GM18520 (cell line): Measurements from ENCODE around the gene RARG.
"Not testable (repeated sequence)": the region's sequence is repeated elsewhere in the genome, so short reads cannot be mapped to it uniquely, and the experiment has no call there.

ENCODE experiments used
- ATAC-seq: cut with Tn5 transposase; IDR thresholded peaks from one replicate; pipeline ENCODE4 v1.9.1; 2021; ENCODE audit not compliant: unreplicated experiment

RARG gene

DNA sequence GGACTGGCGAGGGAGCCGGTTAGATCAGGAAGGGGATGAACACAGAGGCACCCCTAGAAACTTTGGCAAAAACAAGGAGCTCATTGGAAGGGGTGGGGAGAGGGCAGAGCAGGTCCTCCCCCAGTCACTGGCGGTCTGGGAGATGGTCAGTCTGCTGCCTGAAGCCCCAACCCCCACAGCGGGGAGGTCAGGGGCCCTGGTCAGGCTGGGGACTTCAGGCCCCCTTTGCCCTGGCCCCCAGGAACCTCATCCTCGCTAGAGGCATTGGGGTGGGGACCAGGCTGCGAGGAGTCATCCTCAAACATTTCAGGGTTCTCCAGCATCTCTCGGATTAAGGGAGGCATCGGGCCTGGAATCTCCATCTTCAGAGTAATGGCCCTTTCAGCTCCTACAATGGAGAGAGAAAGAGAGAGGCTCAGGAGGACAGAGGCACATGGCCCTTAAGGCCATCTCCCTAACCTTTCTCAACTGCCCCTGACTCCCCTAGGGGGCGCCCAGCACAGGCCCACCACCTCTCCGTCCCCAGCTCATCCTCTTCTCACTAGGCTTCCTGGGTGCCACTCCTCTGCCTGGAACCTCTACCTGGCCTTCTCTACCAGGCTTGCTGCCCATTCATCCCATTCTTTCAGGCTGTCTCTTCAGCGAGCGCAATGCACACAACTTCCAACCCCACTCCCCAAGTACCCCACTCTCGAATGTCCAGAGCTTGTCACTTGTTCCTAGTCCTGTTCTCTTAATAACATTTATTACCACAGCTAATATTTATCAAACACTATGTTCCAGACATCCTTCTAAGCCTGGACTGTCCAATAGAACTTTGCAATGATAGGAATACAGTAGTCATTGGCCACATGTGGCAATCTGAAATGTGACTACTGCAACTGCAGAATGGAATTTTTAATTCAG lies 20.3 kb downstream of the RARG start:
- no peak for ATAC-seq

DNA sequence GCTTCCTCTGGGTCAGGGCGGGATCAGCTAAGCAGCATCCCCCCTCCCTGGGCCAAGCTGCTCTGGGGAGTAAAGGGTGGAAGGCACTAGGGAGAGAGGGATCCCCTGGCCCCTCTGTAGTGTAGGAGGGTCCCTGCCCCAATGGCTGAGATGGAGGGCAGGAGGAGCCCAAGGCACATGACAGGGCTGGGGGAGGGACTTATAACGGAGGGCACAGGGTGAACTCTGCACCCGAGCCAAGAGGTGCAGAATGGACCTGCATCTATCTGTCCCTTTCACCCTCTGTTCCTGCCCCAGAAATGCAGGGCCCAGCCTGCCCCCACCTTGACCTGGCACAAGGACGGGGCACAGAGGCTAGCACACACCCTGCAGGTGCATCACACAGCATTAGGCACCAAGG lies 21.2 kb downstream of the RARG start:
- no peak for ATAC-seq

DNA sequence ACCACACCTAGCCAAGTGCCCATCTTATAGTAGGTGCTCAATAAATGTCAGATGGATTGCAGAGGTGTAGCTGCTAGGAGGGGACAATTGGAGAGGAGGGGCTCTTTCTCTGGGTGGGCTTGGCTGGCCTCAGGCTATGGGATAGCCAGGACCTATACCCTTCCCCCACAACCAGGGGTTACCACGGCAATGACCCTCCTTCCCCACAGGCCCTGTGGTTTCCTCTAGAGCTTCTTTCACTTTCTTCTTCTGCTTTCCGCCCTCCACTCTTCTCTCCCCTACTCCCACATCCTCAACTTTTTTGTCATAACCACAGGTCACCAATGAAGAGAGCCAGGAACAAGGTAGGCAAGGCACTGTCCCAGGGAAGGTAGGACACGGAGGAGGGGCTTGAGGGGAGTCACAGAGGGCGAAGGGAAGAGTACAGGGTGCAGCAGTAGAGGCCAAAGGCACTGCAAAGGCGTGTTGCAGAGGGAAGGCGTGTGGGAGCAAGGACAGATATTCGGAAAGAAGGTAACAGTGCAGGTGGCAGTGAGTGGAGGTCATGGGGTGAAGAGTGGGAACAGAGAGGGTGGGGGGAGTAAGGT lies 23.0 kb downstream of the RARG start:
- ATAC-seq: no peak

DNA sequence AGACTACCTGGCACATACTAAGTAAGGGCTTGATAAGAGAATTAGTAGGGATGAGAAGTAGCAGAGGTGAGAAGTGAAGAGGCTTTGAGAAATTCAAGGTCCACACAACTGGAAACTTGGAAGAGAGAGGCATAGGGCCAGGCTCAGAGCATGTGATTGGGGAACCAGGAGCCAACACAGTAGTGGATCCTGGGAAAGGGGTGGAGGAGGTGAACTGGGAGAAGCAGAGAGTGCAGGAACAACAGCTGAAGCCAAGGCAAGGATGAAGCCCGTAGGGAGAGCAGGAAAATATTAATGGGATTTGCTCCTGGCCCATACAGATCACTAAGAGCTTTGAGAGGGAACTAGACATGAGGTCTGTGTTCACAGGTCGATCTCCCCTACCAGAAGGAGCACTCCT lies 23.6 kb downstream of the RARG start:
- ATAC-seq: no peak

GRCh38 chr12:53207042-53207441 lies 25.0 kb downstream of the RARG start, which contains the start of gene ITGB7:
ITGB7 (minus strand) TSS chr12:53207251; CDS start chr12:53200443, 6,808 bp downstream.
- no peak for ATAC-seq

GRCh38 chr12:53205747-53206419 lies 26.1 kb downstream of the RARG start:
- ATAC-seq: peak; percentile 62

DNA sequence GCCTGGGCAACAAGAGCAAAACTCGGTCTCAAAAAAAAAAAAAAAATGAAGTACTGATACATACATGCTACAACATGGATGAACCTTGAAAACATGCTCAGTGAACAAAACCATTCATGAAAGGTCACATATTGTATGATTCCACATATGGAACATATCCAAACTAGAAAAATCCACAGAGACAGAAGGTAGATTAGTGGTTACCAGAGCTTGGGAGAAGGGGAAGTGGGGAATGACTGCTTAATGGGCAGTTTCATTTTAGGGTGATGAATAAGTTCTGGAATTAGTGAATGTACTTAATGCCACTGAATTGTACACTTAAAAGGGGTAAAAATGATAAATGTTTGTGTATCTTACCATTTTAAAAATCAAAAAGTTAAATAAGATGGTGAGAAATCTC lies 27.7 kb downstream of the RARG start:
- ATAC-seq: no peak

DNA sequence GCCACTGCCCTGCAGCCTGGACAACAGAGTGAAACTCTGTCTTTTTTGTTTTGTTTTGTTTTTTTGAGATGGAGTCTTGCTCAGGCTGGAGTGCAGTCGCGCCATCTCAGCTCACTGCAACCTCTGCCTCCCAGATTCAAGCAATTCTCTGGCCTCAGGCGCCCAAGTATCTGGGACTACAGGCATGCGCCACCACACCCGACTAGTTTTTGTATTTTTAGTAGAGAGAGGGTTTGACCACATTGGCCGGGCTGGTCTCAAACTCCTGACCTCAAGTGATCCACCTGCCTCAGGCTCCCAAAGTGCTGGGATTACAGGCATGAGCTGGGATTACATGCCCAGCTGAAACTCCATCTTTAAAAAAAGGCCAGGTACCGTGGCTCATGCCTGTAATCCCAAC lies 29.7 kb downstream of the RARG start:
- not testable (repeated sequence) for ATAC-seq

DNA sequence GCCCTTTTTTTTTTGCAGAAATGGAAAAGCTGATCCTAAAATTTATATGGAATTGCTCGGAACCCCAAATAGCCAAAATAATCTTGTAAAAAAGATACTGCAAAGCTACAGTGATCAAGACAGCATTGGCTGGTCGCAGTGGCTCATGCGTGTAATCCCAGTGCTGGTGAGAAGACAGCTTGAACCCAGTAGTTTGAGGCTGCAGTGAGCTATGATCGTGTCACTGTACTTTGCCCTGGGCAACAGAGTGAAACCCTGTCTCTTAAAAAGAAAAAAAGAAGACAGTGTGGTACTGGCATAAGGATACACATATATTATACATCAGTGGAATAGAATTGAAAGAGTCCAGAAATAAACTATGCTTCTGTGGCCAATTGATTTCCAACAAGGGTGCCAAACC lies 30.4 kb downstream of the RARG start:
- no peak for ATAC-seq

DNA sequence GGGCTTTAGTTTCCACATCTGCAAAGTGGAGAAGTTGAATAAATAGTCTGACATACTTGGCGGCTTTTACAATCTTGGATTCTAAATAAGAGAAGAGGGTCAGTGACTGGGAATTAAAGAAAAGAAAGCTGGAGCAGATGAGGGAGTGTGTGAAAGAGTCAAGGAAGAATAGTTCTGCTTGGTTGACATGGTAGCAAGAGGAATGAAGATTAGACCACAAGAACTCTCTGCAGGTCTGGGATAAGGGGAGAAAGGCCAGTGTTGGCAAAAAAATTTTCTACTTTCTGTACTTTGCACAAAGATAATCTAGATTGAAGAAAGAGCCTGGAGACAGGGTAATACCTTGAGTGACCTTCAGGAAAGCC lies 30.9 kb downstream of the RARG start:
- no peak for ATAC-seq

DNA sequence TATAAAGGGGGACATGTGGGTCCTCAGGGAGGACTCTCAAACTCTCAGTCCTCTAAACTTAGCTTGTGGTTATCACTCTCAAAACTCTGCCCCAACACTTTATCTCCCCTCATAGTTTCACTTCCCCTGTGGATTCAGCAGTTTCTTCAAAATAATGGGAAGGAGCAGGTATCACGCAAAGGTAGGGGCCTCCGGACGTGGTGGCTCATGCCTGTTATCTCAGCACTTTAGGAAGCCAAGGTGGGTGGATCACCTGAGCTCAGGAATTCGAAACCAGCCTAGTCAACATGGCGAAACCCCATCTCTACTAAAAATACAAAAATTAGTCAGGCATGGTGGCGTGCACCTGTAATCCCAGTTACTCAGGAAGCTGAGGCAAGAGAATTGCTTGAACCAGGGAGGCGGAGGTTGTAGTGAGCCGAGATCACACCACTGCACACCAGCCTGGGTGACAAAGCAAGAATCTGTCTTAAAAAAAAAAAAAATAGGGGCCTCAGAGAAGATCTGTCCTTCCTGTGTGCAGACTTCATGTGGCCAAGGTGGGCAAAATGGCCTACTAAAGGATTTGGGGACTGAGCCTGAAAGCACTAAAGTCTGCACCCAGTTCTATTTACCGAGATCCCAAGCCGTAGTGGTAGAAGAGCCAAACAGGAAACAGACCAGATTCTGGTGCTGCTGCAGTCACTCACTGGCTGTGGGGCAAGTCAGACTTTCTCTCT lies 31.4 kb downstream of the RARG start:
- ATAC-seq: no peak

DNA sequence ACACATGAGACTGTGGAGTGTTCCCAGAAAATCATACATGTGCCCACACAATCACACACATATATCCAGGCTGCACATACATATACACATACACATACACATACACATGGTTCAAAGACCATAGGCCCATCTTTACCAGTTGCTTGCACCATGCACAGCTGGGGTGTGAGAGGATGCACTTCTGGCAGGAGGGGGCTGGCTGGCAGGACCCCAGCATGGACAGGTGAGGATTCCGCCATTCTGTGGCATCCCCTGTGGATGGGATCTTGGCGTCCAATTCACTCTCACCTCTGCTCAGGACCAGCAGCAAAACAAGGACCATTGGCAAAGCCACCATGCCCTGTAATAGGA lies 31.9 kb downstream of the RARG start:
- ATAC-seq: no peak

DNA sequence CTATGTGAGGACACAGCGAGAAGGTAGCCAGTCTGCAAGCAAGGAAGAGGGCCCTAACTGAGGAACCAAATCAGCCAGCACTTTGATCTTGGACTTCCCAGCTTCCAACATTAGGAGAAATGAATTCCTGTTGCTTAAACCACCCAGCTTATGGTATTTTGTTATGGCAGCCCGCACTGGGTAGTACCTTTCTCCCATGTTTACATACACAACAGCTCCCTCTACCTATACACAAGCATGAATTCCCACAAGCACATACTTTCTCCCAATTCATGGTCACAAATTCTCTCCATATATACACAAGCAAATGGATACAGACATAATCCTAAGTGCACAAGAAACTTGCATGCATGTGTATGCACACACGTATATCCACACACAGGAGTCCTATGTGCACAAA lies 32.3 kb downstream of the RARG start:
- no peak for ATAC-seq

GRCh38 chr12:53198486-53199110 lies 33.4 kb downstream of the RARG start:
- ATAC-seq: no peak

GRCh38 chr12:53197011-53197640 lies 34.9 kb downstream of the RARG start:
- no peak for ATAC-seq

DNA sequence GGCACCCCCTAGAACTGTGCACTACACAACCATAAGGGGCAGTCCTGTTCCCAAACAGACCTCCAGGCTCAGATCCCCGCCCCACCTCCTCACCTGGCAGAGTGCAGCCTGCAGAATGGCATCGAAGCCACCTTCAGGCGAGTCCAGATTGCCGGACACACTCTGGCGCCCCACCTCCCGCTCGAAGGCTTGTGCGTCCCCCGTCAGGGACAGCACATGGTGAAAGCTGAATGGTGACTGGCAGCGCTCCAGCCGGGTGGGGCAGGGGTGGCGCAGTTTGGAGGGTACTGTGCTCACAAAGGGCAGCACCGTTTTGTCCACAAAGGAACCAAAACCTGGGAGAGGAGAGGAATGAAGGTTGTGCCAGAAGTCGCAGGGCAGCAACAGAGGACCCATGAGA lies 35.5 kb downstream of the RARG start:
- no peak for ATAC-seq

DNA sequence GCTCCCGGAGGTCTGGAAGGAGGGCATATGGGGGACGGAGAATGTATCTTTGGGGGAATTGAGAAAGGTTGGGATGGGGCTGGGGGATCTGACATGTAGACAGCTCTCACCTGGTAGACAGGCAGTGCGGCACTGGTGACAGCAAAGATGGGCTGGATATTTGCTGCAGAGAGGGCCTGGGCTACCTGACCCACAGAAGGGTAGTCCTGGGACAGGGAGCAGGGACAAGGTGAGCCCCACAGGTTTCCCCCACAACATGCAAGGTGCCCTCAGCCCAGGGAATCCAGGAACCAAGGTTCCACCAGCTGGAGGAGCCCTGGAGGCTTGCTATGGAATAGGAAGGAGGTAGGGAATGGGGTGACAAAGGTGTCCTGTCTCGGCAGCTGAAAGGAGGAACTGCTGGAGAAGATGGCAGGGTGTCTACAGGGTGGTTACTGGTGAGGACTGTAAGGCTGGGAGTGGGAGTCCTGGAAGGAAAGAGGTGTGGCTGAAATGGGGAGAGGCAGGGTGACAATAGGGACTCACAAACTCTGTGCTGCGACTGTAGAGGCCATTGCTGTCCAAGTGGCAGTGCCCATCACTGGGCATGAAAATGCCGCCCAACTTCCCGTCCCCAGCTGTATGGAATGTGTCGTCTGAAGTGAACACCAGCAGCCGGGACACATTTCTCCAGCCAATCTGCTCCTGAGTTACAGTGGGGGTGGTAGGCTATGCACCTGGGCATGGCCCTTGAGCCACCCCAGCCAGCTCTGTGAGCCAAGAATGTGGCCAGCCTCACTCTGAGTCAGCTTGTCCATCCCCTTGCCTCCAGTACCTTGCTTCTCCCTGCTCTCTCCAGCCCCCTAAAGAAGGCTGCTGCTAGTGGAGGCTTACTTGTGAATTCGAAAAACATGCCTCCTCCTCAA lies 36.2 kb downstream of the RARG start:
- ATAC-seq: no peak

DNA sequence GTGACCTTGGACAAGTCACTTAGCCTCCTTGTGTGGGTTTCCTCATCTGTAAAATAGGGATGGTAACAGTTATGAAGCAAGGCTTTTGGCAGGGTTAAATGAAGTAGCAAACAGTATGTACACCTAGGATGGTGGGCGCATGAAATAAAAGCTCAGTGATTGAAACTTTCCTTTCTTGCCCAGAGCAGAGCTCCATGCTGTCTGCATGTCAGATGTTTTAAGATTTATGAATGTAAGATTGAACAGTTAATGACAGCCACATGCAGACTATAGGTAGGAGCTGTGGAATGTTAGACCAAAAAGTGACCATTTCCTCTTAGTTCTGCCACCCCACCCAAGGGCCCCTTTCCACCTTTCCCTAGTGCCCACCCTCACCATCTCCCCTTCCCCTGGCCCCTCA lies 37.0 kb downstream of the RARG start:
- no peak for ATAC-seq

DNA sequence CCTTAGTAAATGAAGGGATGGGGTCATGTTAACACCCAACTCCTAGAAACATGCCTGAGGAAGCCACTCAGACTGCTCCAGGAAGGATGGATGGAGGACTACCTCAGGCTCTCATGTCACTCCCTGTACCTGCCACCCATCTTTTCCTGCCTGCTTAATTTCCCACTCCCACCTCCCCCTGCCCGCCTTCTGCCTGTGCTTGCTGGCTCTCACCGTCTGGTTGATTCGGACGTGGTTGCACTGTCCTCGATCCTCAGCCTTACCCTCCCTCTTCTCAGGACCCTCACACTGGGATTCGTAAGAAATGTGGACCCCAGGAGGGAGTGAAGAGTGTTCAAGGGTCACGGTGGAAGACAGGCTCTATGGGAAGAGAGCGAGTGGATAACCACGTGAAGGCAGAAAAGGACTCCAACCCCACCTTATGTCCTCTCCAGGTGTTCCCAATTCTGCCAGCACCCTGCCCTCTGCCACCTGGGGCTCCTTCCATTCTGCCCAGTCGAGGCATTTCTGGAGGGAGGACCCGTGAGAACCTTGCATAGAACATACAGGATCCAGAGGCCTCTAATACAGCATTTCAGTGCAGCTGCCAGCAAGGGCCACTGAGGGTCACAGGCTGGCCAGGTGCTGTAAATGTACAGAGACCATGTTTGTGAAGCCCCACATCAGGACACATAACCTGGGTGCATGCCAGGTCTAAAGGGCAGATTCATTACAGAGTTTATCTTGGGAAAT lies 37.9 kb downstream of the RARG start:
- ATAC-seq: no peak
